H9 (cell line): ENCODE measurements around the gene TRUB2. TPM values are rescaled to one million over a fixed set of nuclear protein-coding genes. Genes with fewer than 3 reads are reported as not detected.

Source experiments
- DNase-seq: peaks from one replicate; pipeline ENCODE4 v3.0.0-alpha.2; 2017
- H2AFZ ChIP-seq: one replicate; pipeline ENCODE4 v1.6.1; 2013; ENCODE audit warnings: mild to moderate bottlenecking, low read length, control low read depth, moderate library complexity
- H2AK5ac ChIP-seq: 2 replicates; pipeline ENCODE4 v1.6.1; 2013; ENCODE audit warnings: low read length, control low read depth, mixed read lengths; ENCODE audit not compliant: insufficient read length
- H2BK120ac ChIP-seq: one replicate; pipeline ENCODE4 v1.6.1; 2013; ENCODE audit warnings: low read depth, mild to moderate bottlenecking, low read length, control low read depth, inconsistent platforms; ENCODE audit not compliant: poor library complexity, severe bottlenecking
- H2BK12ac ChIP-seq: 2 replicates; pipeline ENCODE4 v1.6.1; 2013; ENCODE audit warnings: low read length, control low read depth, mixed read lengths, low read depth; ENCODE audit not compliant: insufficient read length
- H2BK15ac ChIP-seq: 2 replicates; pipeline ENCODE4 v1.6.1; 2013; ENCODE audit warnings: low read depth, low read length, control low read depth
- H2BK20ac ChIP-seq: one replicate; pipeline ENCODE4 v1.6.1; 2013; ENCODE audit warnings: low read depth, mild to moderate bottlenecking, low read length, control low read depth, inconsistent platforms; ENCODE audit not compliant: poor library complexity, severe bottlenecking
- H2BK5ac ChIP-seq: 2 replicates; pipeline ENCODE4 v1.6.1; 2013; ENCODE audit warnings: low read length, control low read depth, mixed read lengths; ENCODE audit not compliant: insufficient read length
- H3K14ac ChIP-seq: 2 replicates; pipeline ENCODE4 v1.6.1; 2013; ENCODE audit warnings: low read length, control low read depth; ENCODE audit not compliant: insufficient read depth
- H3K18ac ChIP-seq: 2 replicates; pipeline ENCODE4 v1.6.1; 2013; ENCODE audit warnings: low read depth, mild to moderate bottlenecking, mixed read lengths, low read length, control low read depth; ENCODE audit not compliant: insufficient read length
- H3K23ac ChIP-seq: 2 replicates; pipeline ENCODE4 v1.6.1; 2013; ENCODE audit warnings: low read length, control low read depth, mixed read lengths, low read depth; ENCODE audit not compliant: insufficient read length
- H3K23me2 ChIP-seq: 2 replicates; pipeline ENCODE4 v1.6.1; 2013; ENCODE audit warnings: low read depth, mild to moderate bottlenecking, mixed read lengths, low read length, control low read depth; ENCODE audit not compliant: insufficient read length, poor library complexity, severe bottlenecking
- H3K27ac ChIP-seq: 2 replicates; pipeline ENCODE4 v1.5.1; 2013; ENCODE audit warnings: low read length, control low read depth, mixed read lengths, low read depth; ENCODE audit not compliant: insufficient read length
- H3K27me3 ChIP-seq: 2 replicates; pipeline ENCODE4 v1.6.1; 2013; ENCODE audit warnings: low read length, control low read depth, inconsistent platforms; ENCODE audit not compliant: insufficient read depth
- H3K4ac ChIP-seq: 2 replicates; pipeline ENCODE4 v1.6.1; 2013; ENCODE audit warnings: low read depth, mild to moderate bottlenecking, control low read depth, inconsistent platforms, low read length, moderate library complexity
- H3K4me1 ChIP-seq: 2 replicates; pipeline ENCODE4 v1.6.1; 2013; ENCODE audit warnings: low read length, control low read depth, inconsistent platforms; ENCODE audit not compliant: insufficient read depth
- H3K4me2 ChIP-seq: 2 replicates; pipeline ENCODE4 v1.6.1; 2013; ENCODE audit warnings: low read length, control low read depth, mixed read lengths; ENCODE audit not compliant: insufficient read length, insufficient read depth
- H3K56ac ChIP-seq: 2 replicates; pipeline ENCODE4 v1.6.1; 2013; ENCODE audit warnings: low read depth, mild to moderate bottlenecking, mixed read lengths, low read length, control low read depth; ENCODE audit not compliant: insufficient read length
- H3K79me1 ChIP-seq: 2 replicates; pipeline ENCODE4 v1.6.1; 2013; ENCODE audit warnings: low read depth, mild to moderate bottlenecking, moderate library complexity, low read length, control low read depth, inconsistent platforms; ENCODE audit not compliant: insufficient read depth, poor library complexity, severe bottlenecking
- H3K79me2 ChIP-seq: 2 replicates; pipeline ENCODE4 v1.6.1; 2013; ENCODE audit warnings: low read length, control low read depth, inconsistent platforms; ENCODE audit not compliant: insufficient read depth
- H3K9ac ChIP-seq: 2 replicates; pipeline ENCODE4 v1.6.1; 2013; ENCODE audit warnings: low read length, control low read depth, mixed read lengths; ENCODE audit not compliant: insufficient read length; ENCODE audit errors: extremely low read depth
- H3K9me3 ChIP-seq: one replicate; pipeline ENCODE4 v1.6.1; 2013; ENCODE audit warnings: low read depth, low read length, inconsistent platforms; ENCODE audit not compliant: control insufficient read depth
- H3T11ph ChIP-seq: one replicate; pipeline ENCODE4 v1.6.1; 2013; ENCODE audit warnings: mild to moderate bottlenecking, low read length, control low read depth, inconsistent platforms
- H4K20me1 ChIP-seq: one replicate; pipeline ENCODE4 v1.6.1; 2013; ENCODE audit not compliant: control insufficient read depth, insufficient read length, insufficient read depth
- H4K5ac ChIP-seq: 2 replicates; pipeline ENCODE4 v1.6.1; 2013; ENCODE audit warnings: low read depth, mild to moderate bottlenecking, mixed read lengths, low read length, control low read depth; ENCODE audit not compliant: insufficient read length
- H4K8ac ChIP-seq: replicated peaks from 2 replicates; pipeline ENCODE4 v1.6.1; 2013; ENCODE audit warnings: low read length, control low read depth, mixed read lengths, low read depth; ENCODE audit not compliant: insufficient read length
- H4K91ac ChIP-seq: 2 replicates; pipeline ENCODE4 v1.6.1; 2013; ENCODE audit warnings: low read depth, mild to moderate bottlenecking, moderate library complexity, mixed read lengths, low read length, control low read depth; ENCODE audit not compliant: insufficient read length
- H3K27ac Mint-ChIP-seq, 3 experiments: 2 replicates in 2 of 3; 3 replicates in 1 of 3; pipeline ENCODE4 v1.8.0; 2020 to 2021; ENCODE audit warnings: mixed read lengths in 3 of 3, mild to moderate bottlenecking in 1 of 3, moderate library complexity in 1 of 3
- H3K27me3 Mint-ChIP-seq: 2 replicates; pipeline ENCODE4 v1.8.0; 2021; ENCODE audit warnings: low read depth, mild to moderate bottlenecking, moderate library complexity, mixed read lengths
- H3K36me3 Mint-ChIP-seq, 3 experiments: 2 replicates in 2 of 3; 3 replicates in 1 of 3; pipeline ENCODE4 v1.8.0; 2020 to 2021; ENCODE audit warnings: low read depth in 3 of 3, mixed read lengths in 3 of 3; ENCODE audit not compliant: insufficient read depth in 1 of 3
- H3K4me1 Mint-ChIP-seq, 2 experiments: 2 replicates each; pipeline ENCODE4 v1.8.0; 2020; ENCODE audit warnings: mixed read lengths in 2 of 2
- H3K4me3 Mint-ChIP-seq, 2 experiments: 2 replicates in 1 of 2; 3 replicates in 1 of 2; pipeline ENCODE4 v1.8.0; 2020 to 2021; ENCODE audit warnings: mild to moderate bottlenecking in 2 of 2, mixed read lengths in 2 of 2, moderate library complexity in 1 of 2
- H3K9me3 Mint-ChIP-seq, 2 experiments: 2 replicates in 1 of 2; 3 replicates in 1 of 2; pipeline ENCODE4 v1.8.0; 2020; ENCODE audit warnings: mild to moderate bottlenecking in 2 of 2, mixed read lengths in 2 of 2, moderate library complexity in 1 of 2
- WGBS: extraction: QIAGEN DNeasy Blood & Tissue Kit; methylation state at CpG from one replicate; pipeline ENCODE4 v1.1.7; 2013; ENCODE audit warnings: missing lambda C conversion rate, low lambda C conversion rate, mixed read lengths; ENCODE audit not compliant: insufficient read length; ENCODE audit errors: extremely low coverage; 5-methylcytosine and 5-hydroxymethylcytosine counted together
- total RNA-seq: library from RNA; stranded (reverse); gene quantifications from 2 replicates; pipeline ENCODE4 v1.2.1, GENCODE V29; 2021
- TF ChIP-seq, protein P1 (sequence below): fragments of 200-600 bp; sonication (generic); conservative IDR thresholded peaks from 3 replicates; pipeline ENCODE4 v1.8.0; 2021; ENCODE audit warnings: antibody characterized with exemption, mild to moderate bottlenecking

Gene TRUB2
- total RNA-seq, 1 experiment from 2014 or later = 38.3 TPM

DNA sequence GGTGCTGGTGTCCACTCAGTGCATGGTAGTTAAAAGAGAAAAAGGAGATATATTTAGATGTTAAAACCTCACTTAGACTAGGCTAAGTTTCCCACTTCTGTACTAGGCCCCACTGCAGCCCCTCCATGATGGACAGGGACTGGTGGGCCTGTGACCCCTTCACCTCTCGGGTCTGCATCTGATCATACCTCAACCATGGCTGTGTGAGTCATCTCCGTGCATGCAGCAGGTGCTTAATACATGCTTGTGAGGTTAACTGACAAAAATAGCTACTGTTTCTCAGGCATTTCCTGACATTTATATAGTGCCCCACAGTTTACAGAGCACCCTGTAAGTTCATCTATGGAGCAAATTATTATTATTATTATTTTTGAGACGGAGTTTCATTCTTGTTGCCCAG lies 40.5 kb upstream of the TRUB2 start:
- no CpG with 5 or more reads among the region's 3 CpGs for WGBS
- H3K4me3 Mint-ChIP-seq = no peak overlapping the region
- Histone ChIP-seq H3K4ac (no peak overlapping the region), H3K27ac (no peak overlapping the region), H2AK5ac (no peak overlapping the region), H3K4me2 (no peak overlapping the region), H4K5ac (no peak overlapping the region), H3K27me3 (peaks cover 20% of the 10 kb centered on the region; the same call in 1 of the 2 replicates), H4K20me1 (no peaks in the 10 kb centered on the region), H3K9me3 (no peaks in the 10 kb centered on the region), H3T11ph (no peak overlapping the region), H3K9ac (no peak overlapping the region), H2BK20ac (no peak overlapping the region), H4K8ac (no peak overlapping the region), H3K23me2 (no peaks in the 10 kb centered on the region), H2AFZ (no peak overlapping the region), H3K4me1 (peaks cover 7% of the 10 kb centered on the region; the same call in 1 of the 2 replicates), H3K56ac (no peak overlapping the region), H4K91ac (no peak overlapping the region), H3K18ac (no peak overlapping the region), H3K14ac (no peak overlapping the region), H3K23ac (no peak overlapping the region), H2BK5ac (no peak overlapping the region), H3K79me1 (no peaks in the 10 kb centered on the region), H2BK12ac (no peak overlapping the region), H2BK15ac (no peak overlapping the region), H2BK120ac (no peak overlapping the region), H3K79me2 (no peaks in the 10 kb centered on the region)
- peaks cover 14 to 22% of the 10 kb centered on the region in 2 experiments for H3K4me1 Mint-ChIP-seq
- peaks cover 0 to 2% (median 0%) of the 10 kb centered on the region in 3 experiments; a peak in 1 of 7 replicates for H3K36me3 Mint-ChIP-seq
- peaks cover 2 to 6% of the 10 kb centered on the region in 2 experiments; a peak in 3 of 5 replicates for H3K9me3 Mint-ChIP-seq
- H3K27ac Mint-ChIP-seq = no peak overlapping the region
- peaks cover 75% of the 10 kb centered on the region for H3K27me3 Mint-ChIP-seq
- TF ChIP-seq, protein P1, sequence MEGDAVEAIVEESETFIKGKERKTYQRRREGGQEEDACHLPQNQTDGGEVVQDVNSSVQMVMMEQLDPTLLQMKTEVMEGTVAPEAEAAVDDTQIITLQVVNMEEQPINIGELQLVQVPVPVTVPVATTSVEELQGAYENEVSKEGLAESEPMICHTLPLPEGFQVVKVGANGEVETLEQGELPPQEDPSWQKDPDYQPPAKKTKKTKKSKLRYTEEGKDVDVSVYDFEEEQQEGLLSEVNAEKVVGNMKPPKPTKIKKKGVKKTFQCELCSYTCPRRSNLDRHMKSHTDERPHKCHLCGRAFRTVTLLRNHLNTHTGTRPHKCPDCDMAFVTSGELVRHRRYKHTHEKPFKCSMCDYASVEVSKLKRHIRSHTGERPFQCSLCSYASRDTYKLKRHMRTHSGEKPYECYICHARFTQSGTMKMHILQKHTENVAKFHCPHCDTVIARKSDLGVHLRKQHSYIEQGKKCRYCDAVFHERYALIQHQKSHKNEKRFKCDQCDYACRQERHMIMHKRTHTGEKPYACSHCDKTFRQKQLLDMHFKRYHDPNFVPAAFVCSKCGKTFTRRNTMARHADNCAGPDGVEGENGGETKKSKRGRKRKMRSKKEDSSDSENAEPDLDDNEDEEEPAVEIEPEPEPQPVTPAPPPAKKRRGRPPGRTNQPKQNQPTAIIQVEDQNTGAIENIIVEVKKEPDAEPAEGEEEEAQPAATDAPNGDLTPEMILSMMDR = no peak
- DNase-seq = no peak
